K562 (cell line): ENCODE data around the gene APOB. TPM values are rescaled to one million over a fixed set of nuclear protein-coding genes. Genes with fewer than 3 reads are reported as not detected.

Experiments used
- ATAC-seq: fragments of 200-7000 bp; cut with Tn5 transposase; 3 replicates; pipeline ENCODE4 v1.9.1; 2020; ENCODE audit warnings: moderate library complexity
- BruUV-seq: library from RNA; stranded (reverse); fragments of 400-500 nt; replicated peaks from 2 replicates; lab custom pipeline; 2021; lab: Mats Ljungman, UMichigan
- CTCF ChIA-PET: fragments of 300-600 bp; formaldehyde crosslinking; extraction: SDS; loops from one replicate; lab custom pipeline; 2021; ENCODE audit warnings: low intra/inter-chr PET ratio; lab: Yijun Ruan, JAX
- POLR2A ChIA-PET: fragments of 300-600, 350-650 bp; sonication (Branson Sonifier 250); formaldehyde crosslinking; extraction: SDS; loops from one replicate; lab custom pipeline; 2021; ENCODE audit warnings: antibody characterized with exemption, inconsistent platforms; lab: Yijun Ruan, JAX
- DNase-seq, 4 experiments: peaks; one replicate each; pipeline versions ENCODE4 v3.0.0 to v3.0.0-alpha.2; 2011 to 2018; ENCODE audit warnings: low spot score in 3 of 4, mixed read lengths in 3 of 4; ENCODE audit errors: extremely low read depth in 1 of 4
- FAIRE-seq: peaks from 2 replicates; lab custom pipeline; 2011; peaks lifted over from hg19 to GRCh38; lab: Jason Lieb, UNC
- H2AFZ ChIP-seq: 2 replicates; pipeline ENCODE4 v1.6.0; 2011; ENCODE audit warnings: low read depth, low read length, control low read depth, inconsistent platforms
- H3K27ac ChIP-seq: fragments of 200-600 bp; 3 replicates; pipeline ENCODE4 v1.8.0; 2011; ENCODE audit warnings: low read depth, mild to moderate bottlenecking, control low read depth, inconsistent platforms, low read length, moderate library complexity, mixed read lengths; ENCODE audit errors: extremely low read depth
- H3K27me3 ChIP-seq, 2 experiments: fragments of 300-600 bp in 1 of 2; 2 replicates in 1 of 2; 3 replicates in 1 of 2; pipeline versions ENCODE4 v1.6.0 to v1.8.0; 2011; ENCODE audit warnings: inconsistent platforms in 2 of 2, low read length in 2 of 2, mild to moderate bottlenecking in 1 of 2, mixed read lengths in 1 of 2, moderate library complexity in 1 of 2; ENCODE audit not compliant: control insufficient read depth in 2 of 2, insufficient read depth in 2 of 2
- H3K36me3 ChIP-seq: fragments of 300-600 bp; 3 replicates; pipeline ENCODE4 v1.8.0; 2011; ENCODE audit warnings: mild to moderate bottlenecking, low read length, inconsistent platforms; ENCODE audit not compliant: control insufficient read depth, insufficient read depth
- H3K4me1 ChIP-seq, 2 experiments: fragments of 200-600 bp in 1 of 2; replicated peaks in 1 of 2; 2 replicates in 1 of 2; 3 replicates in 1 of 2; pipeline versions ENCODE4 v1.5.1 to v1.8.0; 2011; ENCODE audit warnings: inconsistent platforms in 2 of 2, low read length in 2 of 2, mild to moderate bottlenecking in 1 of 2, mixed read lengths in 1 of 2, moderate library complexity in 1 of 2; ENCODE audit not compliant: control insufficient read depth in 2 of 2, insufficient read depth in 2 of 2
- H3K4me2 ChIP-seq: 2 replicates; pipeline ENCODE4 v1.6.1; 2011; ENCODE audit warnings: low read length, control low read depth, inconsistent platforms, mixed read lengths; ENCODE audit not compliant: insufficient read depth
- H3K4me3 ChIP-seq: fragments of 200-600 bp; sonication (generic), shearing (Covaris generic); 2 replicates; pipeline ENCODE4 v1.5.1; 2016; ENCODE audit warnings: control low read depth, inconsistent platforms
- H3K79me2 ChIP-seq: fragments of 200-600 bp; 3 replicates; pipeline ENCODE4 v1.8.0; 2011; ENCODE audit warnings: low read length, inconsistent platforms; ENCODE audit not compliant: control insufficient read depth, insufficient read depth
- H3K9ac ChIP-seq, 2 experiments: 2 replicates each; pipeline versions ENCODE4 v1.6.0 to v1.6.1; 2011; ENCODE audit warnings: low read depth in 2 of 2, low read length in 2 of 2, control low read depth in 1 of 2, inconsistent platforms in 1 of 2, mild to moderate bottlenecking in 1 of 2, mixed read lengths in 1 of 2; ENCODE audit not compliant: insufficient read depth in 1 of 2
- H3K9me1 ChIP-seq: one replicate; pipeline ENCODE4 v1.6.0; 2011; ENCODE audit warnings: inconsistent platforms, mild to moderate bottlenecking, low read length, moderate library complexity; ENCODE audit not compliant: control insufficient read depth, insufficient read depth
- H3K9me3 ChIP-seq: replicated peaks from 2 replicates; pipeline ENCODE4 v1.5.1; 2011; ENCODE audit warnings: low read depth, low read length, inconsistent platforms; ENCODE audit not compliant: control insufficient read depth, insufficient read depth
- H4K20me1 ChIP-seq: replicated peaks from 2 replicates; pipeline ENCODE4 v1.6.1; 2011; ENCODE audit warnings: low read length, inconsistent platforms, mixed read lengths; ENCODE audit not compliant: control insufficient read depth, insufficient read depth
- AFF1 ChIP-seq, 2 experiments: fragments of 450-650 bp; IDR thresholded peaks; 2 replicates each; pipeline ENCODE4 v1.6.1; 2018; ENCODE audit warnings: mild to moderate bottlenecking in 2 of 2, low read depth in 1 of 2; ENCODE audit not compliant: partially characterized antibody in 2 of 2
- BCOR ChIP-seq: fragments of 450-650 bp; IDR thresholded peaks from 2 replicates; pipeline ENCODE4 v1.6.1; 2016
- MITF ChIP-seq: IDR thresholded peaks from 2 replicates; pipeline ENCODE4 v1.6.1; 2014; ENCODE audit warnings: antibody characterized with exemption
- MXD1 ChIP-seq: fragments of 250-450 bp; sonication (Bioruptor Pico); IDR thresholded peaks from 2 replicates; pipeline ENCODE4 v1.8.0; 2021; ENCODE audit warnings: borderline replicate concordance, mild to moderate bottlenecking, moderate library complexity; ENCODE audit not compliant: poor library complexity, severe bottlenecking
- RFX5 ChIP-seq: IDR thresholded peaks from 2 replicates; pipeline ENCODE4 v1.6.1; 2011; ENCODE audit warnings: low read depth, mild to moderate bottlenecking, improper control_type of control experiment, low read length
- SAP30 ChIP-seq: fragments of 200-600 bp; sonication (generic); IDR thresholded peaks from 2 replicates; pipeline ENCODE4 v1.6.1; 2012; ENCODE audit warnings: borderline replicate concordance, low read depth, mild to moderate bottlenecking, moderate library complexity, low read length, control low read depth, inconsistent platforms; ENCODE audit not compliant: insufficient read depth, poor library complexity, severe bottlenecking
- ZFP30 ChIP-seq: fragments of 250-450 bp; sonication (Bioruptor Pico); IDR thresholded peaks from 2 replicates; pipeline ENCODE4 v1.8.0; 2022; ENCODE audit warnings: moderate library complexity, mild to moderate bottlenecking, inconsistent platforms, borderline replicate concordance
- ZFP36 ChIP-seq: fragments of 150-350 bp; IDR thresholded peaks from 2 replicates; pipeline ENCODE4 v1.6.1; 2018; ENCODE audit warnings: low read length, low read depth; ENCODE audit not compliant: partially characterized antibody
- ZNF717 ChIP-seq: fragments of 250-450 bp; sonication (Bioruptor Pico); IDR thresholded peaks from 2 replicates; pipeline ENCODE4 v1.5.0; 2021
- ZNF76 ChIP-seq: fragments of 250-450 bp; sonication (Bioruptor Pico); IDR thresholded peaks from 2 replicates; pipeline ENCODE4 v1.4.0; 2020; ENCODE audit warnings: mild to moderate bottlenecking, moderate library complexity, borderline replicate concordance
- ZNF778 ChIP-seq: fragments of 450-650 bp; formaldehyde crosslinking; IDR thresholded peaks from 2 replicates; pipeline ENCODE4 v1.4.0; 2020; ENCODE audit warnings: mild to moderate bottlenecking, moderate library complexity
- WGBS: fragments of 100-300 bp; shearing (Covaris generic); methylation state at CpG from one replicate; pipeline ENCODE4 v1.1.6; 2016; ENCODE audit warnings: low coverage, mixed read lengths; ENCODE audit not compliant: insufficient coverage; ENCODE audit errors: missing lambda C conversion rate; 5-methylcytosine and 5-hydroxymethylcytosine counted together
- in situ Hi-C: fragments of 300-500 bp; cut with MboI; formaldehyde crosslinking; loops from 4 replicates; pipeline ENCODE4 v1.15.0; 2018; ENCODE audit warnings: inconsistent platforms, mixed read lengths
- intact Hi-C: fragments of 100-400 bp; cut with micrococcal nuclease; formaldehyde crosslinking; loops from 2 replicates; pipeline ENCODE4 v1.14.2; 2022
- polyA plus RNA-seq, 8 experiments: library from polyadenylated mRNA; depleted of rRNA in 4 of 8; stranded (reverse) in 5 of 8; unstranded in 3 of 8; fragments of >200 nt; fragmentation: Nextera tagmentation in 2 of 8; fragmentation: Illumina TruSeq in 1 of 8; extraction: Ambion mirVana in 2 of 8; extraction: Trizol in 1 of 8; gene quantifications; 2 replicates each; pipeline versions ENCODE4 v1.2.1 to v1.2.3, GENCODE V29; 2011 to 2014; ENCODE audit warnings: inconsistent platforms in 1 of 8, missing spikeins in 1 of 8
- total RNA-seq, 7 experiments: library from RNA; depleted of rRNA in 6 of 7; stranded (reverse); fragments of >200 nt in 6 of 7; fragmentation: Illumina TruSeq in 2 of 7; extraction: Trizol in 2 of 7; gene quantifications; 2 replicates each; pipeline versions ENCODE4 v1.2.1 to v1.2.3, GENCODE V29; 2011 to 2021; ENCODE audit warnings: low replicate concordance in 1 of 7
- TF ChIP-seq, protein P1 (sequence below): sonication (generic); formaldehyde crosslinking; IDR thresholded peaks from 2 replicates; pipeline ENCODE4 v1.8.0; 2022; ENCODE audit warnings: missing genetic modification reagents, mild to moderate bottlenecking, borderline replicate concordance

APOB gene
- total and polyA plus RNA-seq, 9 of the 15 experiments (the other 6 are each of a cell fraction or from before 2014, with no cell fraction given) = 0.73 TPM; not detected in 8

DNA sequence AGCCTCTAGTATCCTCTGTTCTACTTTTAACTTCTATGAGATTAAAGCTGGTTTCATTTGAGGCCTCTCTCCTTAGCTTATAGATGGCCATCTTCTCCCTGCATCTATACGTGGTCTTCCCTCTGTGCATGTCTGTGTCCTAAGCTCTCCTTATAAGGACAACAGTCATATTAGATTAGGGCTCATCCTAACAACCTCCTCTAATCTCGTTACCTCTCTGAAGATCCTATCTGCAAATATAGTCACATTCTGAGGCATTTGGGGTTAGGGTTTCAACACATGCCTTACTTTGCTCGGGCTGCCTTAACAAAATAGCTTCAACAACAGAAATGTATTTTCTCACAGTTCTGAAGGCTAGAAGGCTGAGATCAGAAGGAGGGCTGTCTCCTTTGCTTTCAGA is 11.6 kb upstream of the APOB start:
- WGBS = 0% methylated on average over 3 of the region's 3 CpGs
- no peak overlapping the region for H3K4me3 ChIP-seq
- no peaks in the 10 kb centered on the region; the same call in 1 of the 2 replicates for H4K20me1 ChIP-seq
- H3K9me1 ChIP-seq = no peaks in the 10 kb centered on the region
- no peak overlapping the region for H2AFZ ChIP-seq
- H3K9me3 ChIP-seq = no peaks in the 10 kb centered on the region
- ChIA-PET POLR2A (no interaction called here), CTCF (no interaction called here)
- FAIRE-seq (no peak), DNase-seq (no peak), ATAC-seq (no peak)
- H3K4me1 ChIP-seq = no peaks in the 10 kb centered on the region
- no peak for TF ChIP-seq AFF1 (IDR thresholded peaks at IDR 0.05; ENCODE audit: low read depth in 1 of 2, partially characterized antibody in 2 of 2)
- TF ChIP-seq MITF = no peak
- TF ChIP-seq SAP30 = no peak
- TF ChIP-seq, protein P1, sequence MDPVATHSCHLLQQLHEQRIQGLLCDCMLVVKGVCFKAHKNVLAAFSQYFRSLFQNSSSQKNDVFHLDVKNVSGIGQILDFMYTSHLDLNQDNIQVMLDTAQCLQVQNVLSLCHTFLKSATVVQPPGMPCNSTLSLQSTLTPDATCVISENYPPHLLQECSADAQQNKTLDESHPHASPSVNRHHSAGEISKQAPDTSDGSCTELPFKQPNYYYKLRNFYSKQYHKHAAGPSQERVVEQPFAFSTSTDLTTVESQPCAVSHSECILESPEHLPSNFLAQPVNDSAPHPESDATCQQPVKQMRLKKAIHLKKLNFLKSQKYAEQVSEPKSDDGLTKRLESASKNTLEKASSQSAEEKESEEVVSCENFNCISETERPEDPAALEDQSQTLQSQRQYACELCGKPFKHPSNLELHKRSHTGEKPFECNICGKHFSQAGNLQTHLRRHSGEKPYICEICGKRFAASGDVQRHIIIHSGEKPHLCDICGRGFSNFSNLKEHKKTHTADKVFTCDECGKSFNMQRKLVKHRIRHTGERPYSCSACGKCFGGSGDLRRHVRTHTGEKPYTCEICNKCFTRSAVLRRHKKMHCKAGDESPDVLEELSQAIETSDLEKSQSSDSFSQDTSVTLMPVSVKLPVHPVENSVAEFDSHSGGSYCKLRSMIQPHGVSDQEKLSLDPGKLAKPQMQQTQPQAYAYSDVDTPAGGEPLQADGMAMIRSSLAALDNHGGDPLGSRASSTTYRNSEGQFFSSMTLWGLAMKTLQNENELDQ (CRISPR knock-in tag) = no peak
- TF ChIP-seq BCOR = no peak
- no peak for TF ChIP-seq ZFP30 (CRISPR knock-in tag)
- no peak for TF ChIP-seq ZNF76 (CRISPR knock-in tag)
- TF ChIP-seq ZNF778 (CRISPR knock-in tag) = no peak
- no peak for TF ChIP-seq ZNF717
- TF ChIP-seq RFX5 = no peak
- no peak for TF ChIP-seq MXD1 (CRISPR knock-in tag)
- TF ChIP-seq ZFP36 = no peak
- intact Hi-C loops (no loop called here), in situ Hi-C loops (no loop called here)
- no peak overlapping the region for H3K9ac ChIP-seq
- no TSS peak for BruUV-seq
- no peaks in the 10 kb centered on the region for H3K27me3 ChIP-seq
- H3K27ac ChIP-seq = no peak overlapping the region
- H3K4me2 ChIP-seq = no peak overlapping the region
- no peaks in the 10 kb centered on the region for H3K36me3 ChIP-seq
- H3K79me2 ChIP-seq = no peaks in the 10 kb centered on the region
